22Rv1 (cell line): ENCODE measurements around the gene OPRD1.

Experiments
- ZFX ChIP-seq: fragments of 450-650 bp; IDR thresholded peaks from 2 replicates; pipeline ENCODE4 v1.6.1; 2017; ENCODE audit warnings: antibody characterized with exemption, borderline replicate concordance
- TF ChIP-seq, protein P1 (sequence below): fragments of 450-650 bp; IDR thresholded peaks from 2 replicates; pipeline ENCODE4 v1.5.1; 2017; ENCODE audit warnings: mild to moderate bottlenecking

DNA sequence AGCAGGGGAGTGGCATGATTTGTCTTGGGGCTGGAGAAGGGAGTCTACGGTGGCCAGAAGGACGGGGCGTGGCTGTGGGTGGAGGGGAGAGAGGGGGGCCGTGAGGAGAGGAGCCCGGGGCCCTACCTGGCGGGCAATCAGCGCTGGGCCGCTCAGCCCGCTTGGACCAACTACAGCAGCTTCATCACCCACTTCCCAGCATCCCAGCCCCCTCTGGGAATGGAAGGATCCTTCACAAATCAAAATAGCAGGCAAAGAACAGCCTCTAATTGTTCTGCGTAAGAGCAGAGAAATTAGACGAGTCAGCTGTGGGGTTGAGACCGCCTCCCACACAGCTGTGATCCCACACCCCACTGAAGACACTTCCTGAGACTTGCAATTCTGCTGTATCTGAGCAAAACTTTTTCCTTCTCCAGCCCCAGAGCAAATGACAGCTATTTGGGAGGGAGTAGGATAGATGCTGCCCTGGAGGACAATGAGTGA lies 43.5 kb downstream of the OPRD1 start:
- TF ChIP-seq, protein P1, sequence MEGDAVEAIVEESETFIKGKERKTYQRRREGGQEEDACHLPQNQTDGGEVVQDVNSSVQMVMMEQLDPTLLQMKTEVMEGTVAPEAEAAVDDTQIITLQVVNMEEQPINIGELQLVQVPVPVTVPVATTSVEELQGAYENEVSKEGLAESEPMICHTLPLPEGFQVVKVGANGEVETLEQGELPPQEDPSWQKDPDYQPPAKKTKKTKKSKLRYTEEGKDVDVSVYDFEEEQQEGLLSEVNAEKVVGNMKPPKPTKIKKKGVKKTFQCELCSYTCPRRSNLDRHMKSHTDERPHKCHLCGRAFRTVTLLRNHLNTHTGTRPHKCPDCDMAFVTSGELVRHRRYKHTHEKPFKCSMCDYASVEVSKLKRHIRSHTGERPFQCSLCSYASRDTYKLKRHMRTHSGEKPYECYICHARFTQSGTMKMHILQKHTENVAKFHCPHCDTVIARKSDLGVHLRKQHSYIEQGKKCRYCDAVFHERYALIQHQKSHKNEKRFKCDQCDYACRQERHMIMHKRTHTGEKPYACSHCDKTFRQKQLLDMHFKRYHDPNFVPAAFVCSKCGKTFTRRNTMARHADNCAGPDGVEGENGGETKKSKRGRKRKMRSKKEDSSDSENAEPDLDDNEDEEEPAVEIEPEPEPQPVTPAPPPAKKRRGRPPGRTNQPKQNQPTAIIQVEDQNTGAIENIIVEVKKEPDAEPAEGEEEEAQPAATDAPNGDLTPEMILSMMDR = no peak
- TF ChIP-seq ZFX = no peak
